Lung (tissue), 12 donors: ENCODE results near the gene PAGR1. TPM values are rescaled to one million over a fixed set of nuclear protein-coding genes. Genes with fewer than 3 reads are reported as not detected.
A peak's percentile ranks its signal among the peaks of the same experiment; 100 is the strongest.
"Not testable (repeated sequence)": the region's sequence is repeated elsewhere in the genome, so short reads cannot be mapped to it uniquely, and the experiment has no call there.

Source experiments
- ATAC-seq: fragments of 200-7000 bp; cut with Tn5 transposase; one replicate; pipeline ENCODE4 v1.9.1; 2020; ENCODE audit warnings: moderate number of reproducible peaks; ENCODE audit not compliant: insufficient read depth, low FRiP score
- DNase-seq, 3 donors: peaks; one replicate each; pipeline ENCODE4 v3.0.0-alpha.2; 2013 to 2017
- H3K27ac ChIP-seq, 2 donors: one replicate each; pipeline ENCODE4 v1.5.1; 2013; ENCODE audit warnings: mild to moderate bottlenecking in 2 of 2, moderate library complexity in 2 of 2, control low read depth in 1 of 2, inconsistent platforms in 1 of 2, low read depth in 1 of 2, low read length in 1 of 2
- H3K27me3 ChIP-seq, 3 donors: one replicate each; pipeline ENCODE4 v1.5.1; 2013; ENCODE audit warnings: low read length in 2 of 3; ENCODE audit not compliant: control insufficient read depth in 3 of 3, insufficient read depth in 3 of 3
- H3K36me3 ChIP-seq, 4 donors: one replicate each; pipeline ENCODE4 v1.5.1; 2013; ENCODE audit warnings: low read length in 4 of 4, mild to moderate bottlenecking in 1 of 4, moderate library complexity in 1 of 4; ENCODE audit not compliant: control insufficient read depth in 4 of 4, insufficient read depth in 4 of 4
- H3K4me1 ChIP-seq, 5 donors: one replicate each; pipeline ENCODE4 v1.5.1; 2013; ENCODE audit warnings: low read length in 5 of 5, mild to moderate bottlenecking in 2 of 5, moderate library complexity in 1 of 5; ENCODE audit not compliant: control insufficient read depth in 5 of 5, insufficient read depth in 5 of 5
- H3K4me3 ChIP-seq: one replicate; pipeline ENCODE4 v1.5.1; 2013; ENCODE audit warnings: mild to moderate bottlenecking, control low read depth, moderate library complexity
- H3K9ac ChIP-seq, 2 donors: one replicate each; pipeline ENCODE4 v1.5.1; 2013; ENCODE audit warnings: low read length in 2 of 2, control low read depth in 1 of 2; ENCODE audit not compliant: insufficient read depth in 1 of 2
- H3K9me3 ChIP-seq, 4 donors: one replicate each; pipeline ENCODE4 v1.5.1; 2013; ENCODE audit warnings: low read length in 3 of 4, mild to moderate bottlenecking in 1 of 4, moderate library complexity in 1 of 4; ENCODE audit not compliant: control insufficient read depth in 4 of 4, insufficient read depth in 3 of 4
- CTCF ChIP-seq: IDR thresholded peaks from 2 replicates; pipeline ENCODE4 v1.5.1; 2012; ENCODE audit warnings: mild to moderate bottlenecking; ENCODE audit errors: control extremely low read depth, extremely low read depth
- WGBS, 2 donors: extraction: QIAGEN DNeasy Blood & Tissue Kit; methylation state at CpG; one replicate each; pipeline ENCODE4 v1.1.7; 2013; 5-methylcytosine and 5-hydroxymethylcytosine counted together
- polyA plus RNA-seq, 2 donors: library from polyadenylated mRNA; stranded (reverse); fragments of 200-250 nt; gene quantifications; one replicate each; pipeline ENCODE4 v1.2.1, GENCODE V29; 2013
- total RNA-seq, 2 donors: library from RNA; depleted of rRNA in 1 of 2; stranded (reverse); fragments of >200 nt in 1 of 2; gene quantifications; one replicate each; pipeline ENCODE4 v1.2.1, GENCODE V29; 2014 to 2021
- donor health status: control.
- donor health status: control.
- donor health status: Bipolar disorder and iron deficiency.
- donor health status: healthy.
- donor health status: DM: yes; HTN: yes; CAD: no.

Gene PAGR1
- total and polyA plus RNA-seq, 4 donors, result 18.4 to 43.2 (median 26.5) TPM

DNA sequence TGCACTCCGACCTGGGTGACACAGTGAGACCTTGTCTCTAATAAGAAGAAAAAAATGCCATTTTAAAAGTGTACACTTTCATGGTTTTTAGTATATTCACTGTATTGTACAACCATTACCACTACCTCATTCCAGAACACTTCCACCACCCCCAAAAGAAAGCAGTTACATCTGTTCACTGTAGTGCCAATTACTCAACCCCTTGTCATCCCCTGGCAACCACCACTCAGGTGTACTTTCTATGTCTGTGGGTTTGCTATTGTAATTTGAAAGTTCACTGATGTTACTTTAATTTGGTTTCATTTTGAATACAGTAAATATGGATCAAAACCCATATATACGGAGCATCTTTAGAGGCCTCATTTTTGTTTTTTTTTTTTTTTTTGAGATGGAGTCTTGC, 31.8 kb upstream of the PAGR1 start:
- H3K36me3 ChIP-seq, result no peaks in the 10 kb centered on the region
- WGBS, 2 donors, result 95 to 98% methylated on average over 2 of the region's 2 CpGs
- no peaks in the 10 kb centered on the region for H3K27me3 ChIP-seq
- DNase-seq (no peak), ATAC-seq (no peak)
- no peaks in the 10 kb centered on the region for H3K9me3 ChIP-seq
- H3K4me1 ChIP-seq, result peaks cover 0 to 5% (median 1%) of the 10 kb centered on the region in 5 donors
- no peak for TF ChIP-seq CTCF
- H3K4me3 ChIP-seq, result no peak overlapping the region
- H3K27ac ChIP-seq, result no peak overlapping the region
- no peak overlapping the region for H3K9ac ChIP-seq

DNA sequence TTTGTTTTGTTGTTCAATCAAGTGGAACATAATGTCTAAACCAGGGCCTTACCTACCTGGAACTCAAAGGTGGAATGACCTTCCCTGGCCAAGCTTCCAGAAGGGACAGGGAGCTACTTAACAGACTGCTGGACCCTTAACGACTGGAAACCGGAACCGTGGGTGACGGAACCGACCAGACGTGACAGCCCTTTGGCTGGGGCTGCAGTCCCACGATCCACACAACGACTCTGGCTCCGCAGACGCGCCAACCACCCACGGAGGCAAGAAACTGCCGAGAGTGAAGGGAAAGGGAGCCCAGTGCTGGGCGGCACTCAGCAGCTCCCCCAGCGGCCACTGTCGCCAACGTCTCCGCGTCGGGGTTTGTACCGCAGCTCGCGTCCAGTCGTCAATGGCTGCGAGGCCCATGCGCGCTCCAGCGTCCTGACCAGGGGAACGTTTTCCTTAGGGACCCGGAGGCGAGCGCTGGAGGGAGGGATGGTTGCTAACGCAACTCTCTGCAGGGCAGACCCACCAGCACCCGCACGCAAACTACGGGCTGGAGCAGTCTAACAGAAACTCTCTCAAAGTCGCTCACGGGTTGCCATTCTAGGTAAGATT, 31.0 kb upstream of the PAGR1 start:
- H3K9ac ChIP-seq, result peak overlapping the region in 1 of 2 donors; percentile 24
- H3K4me3 ChIP-seq, result no peak overlapping the region
- DNase-seq (peak; percentile 72 to 77 (median 73)), ATAC-seq (peak; percentile 83)
- H3K36me3 ChIP-seq, result no peaks in the 10 kb centered on the region
- 18 to 25% methylated on average over 38 of the region's 38 CpGs for WGBS, 2 donors
- H3K4me1 ChIP-seq, result peaks cover 0 to 11% (median 3%) of the 10 kb centered on the region in 5 donors
- H3K27ac ChIP-seq, result no peak overlapping the region
- no peaks in the 10 kb centered on the region for H3K27me3 ChIP-seq
- H3K9me3 ChIP-seq, result no peaks in the 10 kb centered on the region
- peak; percentile 62 for TF ChIP-seq CTCF

DNA sequence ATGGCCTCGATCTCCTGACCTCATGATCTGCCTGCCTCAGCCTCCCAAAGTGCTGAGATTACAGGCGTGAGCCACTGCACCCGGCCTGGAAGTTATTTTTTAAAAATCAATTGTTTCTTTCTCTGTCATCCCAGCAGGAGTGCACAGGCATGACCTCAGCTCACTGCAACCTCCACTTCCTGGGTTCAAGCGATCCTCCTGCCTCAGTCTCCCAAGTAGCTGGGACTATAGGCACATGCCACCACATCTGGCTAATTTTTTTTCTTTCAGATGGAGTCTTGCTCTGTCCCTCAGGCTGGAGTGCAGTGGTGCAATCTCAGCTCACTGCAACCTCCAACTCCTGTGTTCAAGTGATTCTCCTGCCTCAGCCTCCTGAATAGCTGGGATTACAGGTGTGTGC, 28.8 kb upstream of the PAGR1 start:
- H3K36me3 ChIP-seq, ATAC-seq, H3K27me3 ChIP-seq, H3K4me3 ChIP-seq, DNase-seq, H3K9me3 ChIP-seq, H3K9ac ChIP-seq, H3K27ac ChIP-seq: not testable (repeated sequence)
- peaks cover 4 to 24% (median 8%) of the 10 kb centered on the region in 5 donors for H3K4me1 ChIP-seq
- 88 to 93% methylated on average over 4 of the region's 4 CpGs for WGBS, 2 donors

- Histone ChIP-seq H3K4me3 (peak overlapping the region; percentile 24), H3K36me3 (peaks cover 0 to 3% (median 1%) of the 10 kb centered on the region in 4 donors), H3K9me3 (no peaks in the 10 kb centered on the region), H3K4me1 (peaks cover 4 to 28% (median 6%) of the 10 kb centered on the region in 5 donors), H3K27ac (peak overlapping the region; percentile 86 to 96), H3K27me3 (no peaks in the 10 kb centered on the region), H3K9ac (peak overlapping the region in 1 of 2 donors; percentile 81)
- ATAC-seq (peak; percentile 17), DNase-seq (no peak)
- no peak for TF ChIP-seq CTCF
- WGBS, 2 donors, result 60 to 68% methylated on average over 20 of the region's 20 CpGs
These were observed 26.2 kb upstream of the PAGR1 start for GRCh38 chr16:29789775-29790182.
